Trophoblast cell (in vitro differentiated cells and primary cell): Measurements from ENCODE around the gene TPI1.

Experiments used
- DNase-seq, 2 donors: peaks; one replicate each; pipeline ENCODE4 v3.0.0-alpha.2; 2016
- H2AFZ ChIP-seq: 2 replicates; pipeline ENCODE4 v1.6.1; 2013; ENCODE audit warnings: low read length, moderate library complexity, mild to moderate bottlenecking; ENCODE audit not compliant: insufficient read depth, poor library complexity
- H2AK5ac ChIP-seq: 2 replicates; pipeline ENCODE4 v1.6.1; 2013; ENCODE audit warnings: mild to moderate bottlenecking, low read length
- H2BK120ac ChIP-seq: 2 replicates; pipeline ENCODE4 v1.6.1; 2013; ENCODE audit warnings: low read length, mild to moderate bottlenecking, moderate library complexity; ENCODE audit not compliant: insufficient read depth, poor library complexity
- H2BK12ac ChIP-seq: 2 replicates; pipeline ENCODE4 v1.6.1; 2013; ENCODE audit warnings: mild to moderate bottlenecking, low read length, moderate library complexity
- H2BK5ac ChIP-seq: 2 replicates; pipeline ENCODE4 v1.6.1; 2013; ENCODE audit warnings: low read length, low read depth, moderate library complexity, mild to moderate bottlenecking; ENCODE audit not compliant: poor library complexity
- H3K14ac ChIP-seq: 2 replicates; pipeline ENCODE4 v1.6.1; 2013; ENCODE audit warnings: mild to moderate bottlenecking, low read length
- H3K18ac ChIP-seq: 2 replicates; pipeline ENCODE4 v1.6.1; 2013; ENCODE audit warnings: mild to moderate bottlenecking, low read length
- H3K23ac ChIP-seq: 2 replicates; pipeline ENCODE4 v1.6.1; 2013; ENCODE audit warnings: low read length
- H3K27ac ChIP-seq: 2 replicates; pipeline ENCODE4 v1.5.1; 2013; ENCODE audit warnings: low read depth, mild to moderate bottlenecking, inconsistent platforms, low read length, moderate library complexity
- H3K27me3 ChIP-seq: 2 replicates; pipeline ENCODE4 v1.6.1; 2013; ENCODE audit warnings: inconsistent platforms, mild to moderate bottlenecking, low read length, moderate library complexity; ENCODE audit not compliant: insufficient read depth
- H3K36me3 ChIP-seq, 2 experiments: 1 replicate in 1 of 2; 2 replicates in 1 of 2; pipeline ENCODE4 v1.6.1; 2013; ENCODE audit warnings: low read length in 2 of 2, mild to moderate bottlenecking in 2 of 2, moderate library complexity in 1 of 2; ENCODE audit not compliant: insufficient read depth in 2 of 2, control insufficient read depth in 1 of 2
- H3K4ac ChIP-seq: 2 replicates; pipeline ENCODE4 v1.6.1; 2013; ENCODE audit warnings: low read depth, mild to moderate bottlenecking, low read length, moderate library complexity
- H3K4me1 ChIP-seq, 2 experiments: 1 replicate in 1 of 2; 2 replicates in 1 of 2; pipeline ENCODE4 v1.6.1; 2013; ENCODE audit warnings: low read length in 2 of 2, mild to moderate bottlenecking in 2 of 2, moderate library complexity in 1 of 2; ENCODE audit not compliant: insufficient read depth in 2 of 2, control insufficient read depth in 1 of 2
- H3K4me2 ChIP-seq: 2 replicates; pipeline ENCODE4 v1.6.1; 2013; ENCODE audit warnings: inconsistent platforms, mild to moderate bottlenecking, low read length, moderate library complexity
- H3K4me3 ChIP-seq: 2 replicates; pipeline ENCODE4 v1.5.1; 2013; ENCODE audit warnings: mild to moderate bottlenecking, low read depth, low read length, inconsistent platforms
- H3K79me1 ChIP-seq: one replicate; pipeline ENCODE4 v1.6.1; 2013; ENCODE audit warnings: low read length
- H3K79me2 ChIP-seq: 2 replicates; pipeline ENCODE4 v1.6.1; 2013; ENCODE audit warnings: low read length, mild to moderate bottlenecking; ENCODE audit not compliant: control insufficient read depth, insufficient read depth, poor library complexity
- H3K9ac ChIP-seq: 2 replicates; pipeline ENCODE4 v1.6.1; 2013; ENCODE audit warnings: mild to moderate bottlenecking, low read length
- H3K9me3 ChIP-seq: 2 replicates; pipeline ENCODE4 v1.6.1; 2013; ENCODE audit warnings: low read depth, mild to moderate bottlenecking, control low read depth, inconsistent platforms, low read length; ENCODE audit not compliant: insufficient read depth
- H4K12ac ChIP-seq: 2 replicates; pipeline ENCODE4 v1.6.1; 2013; ENCODE audit warnings: low read depth, mild to moderate bottlenecking, low read length, moderate library complexity
- H4K8ac ChIP-seq: 2 replicates; pipeline ENCODE4 v1.6.1; 2013; ENCODE audit warnings: low read depth, mild to moderate bottlenecking, low read length, moderate library complexity
- H4K91ac ChIP-seq: one replicate; pipeline ENCODE4 v1.6.1; 2013; ENCODE audit warnings: low read depth, mild to moderate bottlenecking, low read length, moderate library complexity
- WGBS: extraction: QIAGEN DNeasy Blood & Tissue Kit; methylation state at CpG from one replicate; pipeline ENCODE4 v1.1.7; 2013; ENCODE audit warnings: missing lambda C conversion rate; ENCODE audit not compliant: insufficient read length, insufficient coverage; ENCODE audit errors: extremely low coverage; 5-methylcytosine and 5-hydroxymethylcytosine counted together

The TPI1 gene

DNA sequence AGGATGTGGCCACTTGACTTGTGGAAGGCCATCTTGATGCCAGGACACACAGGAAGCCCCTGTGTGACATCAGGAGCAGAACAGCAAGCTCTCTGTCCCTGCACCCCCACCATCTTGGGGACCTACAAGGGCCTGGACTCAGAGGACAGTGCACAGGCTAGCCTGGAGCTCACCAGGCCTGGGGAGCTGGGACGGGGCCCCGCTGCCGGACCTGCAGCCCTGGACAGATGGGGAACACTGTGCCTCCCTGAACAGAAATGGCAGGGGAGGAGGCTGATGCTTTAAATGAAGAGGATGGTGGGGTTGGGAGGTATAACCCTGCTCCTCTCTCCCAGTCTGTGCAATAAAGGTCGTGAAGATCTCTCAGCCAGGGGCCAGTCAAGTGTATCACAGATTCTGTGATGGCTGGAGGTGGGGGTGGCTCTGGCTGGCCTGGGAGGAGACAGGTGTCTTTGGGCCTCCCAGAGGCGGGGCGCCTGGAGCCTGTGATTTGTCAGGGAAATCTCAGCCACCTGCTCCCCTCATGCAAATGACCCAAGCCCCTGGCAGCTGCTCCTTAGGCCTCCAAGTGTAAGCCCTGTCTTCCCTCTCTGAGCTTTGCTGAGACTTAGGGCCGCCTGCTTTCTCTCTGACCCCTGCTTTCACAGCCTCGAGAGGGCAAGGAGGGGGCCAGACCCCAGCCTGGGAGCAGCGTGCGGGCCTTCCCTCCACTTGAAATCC is 27.7 kb upstream of the TPI1 start:
- Histone ChIP-seq H3K9me3 (no peaks in the 10 kb centered on the region), H2BK120ac (no peak overlapping the region), H3K4ac (no peak overlapping the region), H3K36me3 (peaks cover 36 to 48% of the 10 kb centered on the region in 2 experiments), H3K27ac (no peak overlapping the region), H4K91ac (no peak overlapping the region), H2AFZ (no peak overlapping the region), H3K27me3 (no peaks in the 10 kb centered on the region), H3K14ac (no peak overlapping the region), H3K4me2 (no peak overlapping the region), H3K23ac (no peak overlapping the region), H3K79me2 (no peaks in the 10 kb centered on the region), H3K18ac (no peak overlapping the region), H3K4me3 (no peak overlapping the region), H2BK5ac (no peak overlapping the region), H4K12ac (no peak overlapping the region), H2AK5ac (no peak overlapping the region), H4K8ac (no peak overlapping the region), H3K4me1 (no peaks in the 10 kb centered on the region), H2BK12ac (no peak overlapping the region), H3K79me1 (no peaks in the 10 kb centered on the region), H3K9ac (no peak overlapping the region)
- WGBS = no CpG with 5 or more reads among the region's 10 CpGs
- DNase-seq = no peak

DNA sequence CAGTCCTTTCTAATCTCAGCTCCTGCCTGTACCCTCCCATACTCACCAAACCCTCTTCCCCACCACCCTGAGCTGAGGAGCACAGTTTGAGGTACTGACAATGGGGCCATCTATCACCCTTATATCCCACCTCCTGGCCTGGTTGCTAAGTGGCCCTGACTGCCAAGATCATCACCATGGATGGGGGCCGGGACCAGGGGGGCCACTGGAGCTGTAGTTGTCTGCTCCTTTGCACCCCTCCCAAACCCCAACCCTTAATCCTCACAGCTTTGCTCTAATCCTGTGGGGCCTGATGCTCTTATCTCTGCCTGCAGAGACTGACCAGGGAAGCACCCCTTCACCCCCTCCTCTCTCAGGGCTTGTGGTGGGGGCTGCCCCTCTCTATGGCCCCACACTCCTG is 27.0 kb upstream of the TPI1 start:
- H4K91ac ChIP-seq = no peak overlapping the region
- H3K27me3 ChIP-seq = no peaks in the 10 kb centered on the region
- H3K4me1 ChIP-seq = no peaks in the 10 kb centered on the region
- H2AFZ ChIP-seq = no peak overlapping the region
- H3K36me3 ChIP-seq = peaks cover 39 to 52% of the 10 kb centered on the region in 2 experiments
- H2BK12ac ChIP-seq = no peak overlapping the region
- H3K23ac ChIP-seq = no peak overlapping the region
- H2AK5ac ChIP-seq = no peak overlapping the region
- no peaks in the 10 kb centered on the region for H3K9me3 ChIP-seq
- no peak overlapping the region for H3K4me3 ChIP-seq
- no peak overlapping the region for H3K14ac ChIP-seq
- no peak overlapping the region for H2BK5ac ChIP-seq
- no peak overlapping the region for H3K27ac ChIP-seq
- WGBS = no CpG with 5 or more reads among the region's 1 CpG
- no peaks in the 10 kb centered on the region for H3K79me1 ChIP-seq
- DNase-seq = no peak
- H2BK120ac ChIP-seq = no peak overlapping the region
- no peak overlapping the region for H3K4ac ChIP-seq
- H3K9ac ChIP-seq = no peak overlapping the region
- no peak overlapping the region for H3K18ac ChIP-seq
- H3K4me2 ChIP-seq = no peak overlapping the region
- H4K8ac ChIP-seq = no peak overlapping the region
- no peaks in the 10 kb centered on the region for H3K79me2 ChIP-seq
- H4K12ac ChIP-seq = no peak overlapping the region

DNA sequence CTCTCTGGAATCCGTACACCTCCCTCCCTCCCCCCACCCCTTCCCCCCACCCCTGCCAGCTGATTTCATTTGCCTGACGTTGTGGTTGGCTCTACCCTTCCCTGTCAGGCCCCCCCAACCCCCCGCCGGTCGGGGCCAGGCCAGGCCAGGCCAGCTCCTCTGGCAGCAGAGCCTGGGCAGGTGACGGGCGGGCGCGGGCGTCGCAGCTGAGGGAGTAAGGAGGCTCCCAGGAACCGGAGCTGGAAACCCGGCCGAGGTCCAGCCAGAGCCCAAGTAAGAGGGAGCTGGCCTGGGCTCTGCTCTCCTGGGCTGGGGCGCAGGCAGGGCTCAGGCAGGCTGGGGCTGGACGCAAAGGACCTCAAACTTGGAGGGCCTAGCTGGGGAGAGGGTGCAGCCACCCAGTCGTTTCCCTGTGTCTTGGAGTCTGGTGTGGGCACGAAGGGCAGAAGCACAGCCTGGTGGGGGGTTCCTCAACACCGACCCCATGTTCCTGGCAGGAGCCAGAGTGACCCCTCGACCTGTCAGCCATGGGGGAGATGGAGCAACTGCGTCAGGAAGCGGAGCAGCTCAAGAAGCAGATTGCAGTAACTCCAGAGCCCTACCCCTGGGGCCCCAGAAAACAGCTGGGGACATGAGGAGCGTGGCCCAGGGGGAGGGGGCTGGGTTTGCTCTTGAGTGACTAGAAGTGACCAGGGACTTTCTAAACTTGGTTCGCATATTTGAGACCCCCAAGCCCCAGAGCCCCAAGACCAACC is 26.4 kb upstream of the TPI1 start, which contains the start of gene GNB3:
TSS of gene GNB3 (plus strand) at position 165 of the 755 bp plus-strand sequence. CDS start at position 528, 363 bp downstream.
- Histone ChIP-seq H3K36me3 (peaks cover 44 to 57% of the 10 kb centered on the region in 2 experiments), H3K4me2 (no peak within 1 kb of the TSS), H3K18ac (no peak within 1 kb of the TSS), H2BK120ac (no peak within 1 kb of the TSS), H3K4ac (no peak within 1 kb of the TSS), H2AFZ (no peak within 1 kb of the TSS), H3K4me3 (no peak within 1 kb of the TSS), H3K27me3 (no peaks in the 10 kb centered on the region), H3K23ac (no peak within 1 kb of the TSS), H3K9me3 (no peaks in the 10 kb centered on the region), H3K4me1 (no peaks in the 10 kb centered on the region), H4K8ac (no peak within 1 kb of the TSS), H3K79me2 (no peaks in the 10 kb centered on the region), H4K91ac (no peak within 1 kb of the TSS), H3K14ac (no peak within 1 kb of the TSS), H2AK5ac (no peak within 1 kb of the TSS), H4K12ac (no peak within 1 kb of the TSS), H3K27ac (no peak within 1 kb of the TSS), H3K9ac (no peak within 1 kb of the TSS), H2BK12ac (no peak within 1 kb of the TSS), H3K79me1 (no peaks in the 10 kb centered on the region), H2BK5ac (no peak within 1 kb of the TSS)
- no peak for DNase-seq
- no CpG with 5 or more reads among the region's 24 CpGs for WGBS

DNA sequence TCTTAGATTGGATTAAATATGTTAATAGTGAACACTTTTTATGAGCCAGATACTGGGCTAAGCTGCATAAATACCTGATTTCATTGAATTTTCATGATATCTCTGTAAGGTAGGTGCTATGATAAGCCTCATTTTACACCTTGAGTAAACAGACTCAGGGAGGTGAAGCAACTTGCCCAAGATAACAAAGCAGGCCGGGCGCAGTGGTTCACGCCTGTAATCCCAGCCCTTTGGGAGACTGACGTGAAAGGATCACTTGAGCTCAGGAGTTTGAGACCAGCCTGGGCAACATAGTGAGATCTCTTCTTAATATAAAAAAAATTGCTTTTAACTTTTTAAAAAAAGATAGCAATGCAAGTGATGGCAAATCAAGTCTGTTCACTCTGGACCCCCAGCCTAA is 25.3 kb upstream of the TPI1 start:
- Histone ChIP-seq H2AFZ (no peak overlapping the region), H3K27ac (no peak overlapping the region), H3K79me1 (no peaks in the 10 kb centered on the region), H4K12ac (no peak overlapping the region), H2BK120ac (no peak overlapping the region), H3K4me2 (no peak overlapping the region), H4K8ac (no peak overlapping the region), H3K9me3 (no peaks in the 10 kb centered on the region), H3K79me2 (no peaks in the 10 kb centered on the region), H3K9ac (no peak overlapping the region), H3K4me3 (no peak overlapping the region), H3K14ac (no peak overlapping the region), H3K4me1 (no peaks in the 10 kb centered on the region), H3K27me3 (no peaks in the 10 kb centered on the region), H2BK5ac (no peak overlapping the region), H2BK12ac (no peak overlapping the region), H3K18ac (no peak overlapping the region), H2AK5ac (no peak overlapping the region), H3K4ac (no peak overlapping the region), H3K36me3 (peaks cover 44 to 58% of the 10 kb centered on the region in 2 experiments), H4K91ac (no peak overlapping the region), H3K23ac (no peak overlapping the region)
- no CpG with 5 or more reads among the region's 4 CpGs for WGBS
- no peak for DNase-seq
